Uterus (tissue), 4 donors: ENCODE measurements around the gene NUPR1. TPM values are rescaled to one million over a fixed set of nuclear protein-coding genes. Genes with fewer than 3 reads are reported as not detected.

Experiments
- DNase-seq, 2 donors: peaks; one replicate each; pipeline ENCODE4 v3.0.0-alpha.2; 2019 to 2020
- H3K27ac ChIP-seq, 2 donors: fragments of 200-600 bp; sonication (generic); 1 replicate in 1 of 2; 2 replicates in 1 of 2; pipeline ENCODE4 v1.5.1; 2016 to 2018
- H3K27me3 ChIP-seq, 2 donors: fragments of 200-600 bp; sonication (generic); one replicate each; pipeline ENCODE4 v1.5.1; 2018 to 2019; ENCODE audit warnings: control low read depth in 1 of 2
- H3K36me3 ChIP-seq, 2 donors: fragments of 200-600 bp; sonication (generic); one replicate each; pipeline ENCODE4 v1.5.1; 2019; ENCODE audit warnings: control low read depth in 1 of 2
- H3K4me1 ChIP-seq, 2 donors: fragments of 200-600 bp; sonication (generic); one replicate each; pipeline ENCODE4 v1.5.1; 2018 to 2019; ENCODE audit warnings: control low read depth in 1 of 2
- H3K4me3 ChIP-seq, 2 donors: fragments of 200-600 bp; sonication (generic); 1 replicate in 1 of 2; 2 replicates in 1 of 2; pipeline ENCODE4 v1.5.1; 2018 to 2019; ENCODE audit warnings: mild to moderate bottlenecking in 1 of 2
- H3K9me3 ChIP-seq, 2 donors: fragments of 200-600 bp; sonication (generic); one replicate each; pipeline ENCODE4 v1.5.1; 2019; ENCODE audit warnings: control low read depth in 1 of 2
- POLR2A ChIP-seq, 2 donors: fragments of 450-650 bp; IDR thresholded peaks; one replicate each; pipeline ENCODE4 v1.6.1; 2016; ENCODE audit warnings: antibody characterized with exemption in 2 of 2, mild to moderate bottlenecking in 1 of 2, moderate library complexity in 1 of 2
- intact Hi-C: fragments of 100-400 bp; cut with DNase I; formaldehyde crosslinking; loops from one replicate; pipeline ENCODE4 v1.15.1; 2023; ENCODE audit warnings: low total_unique reads
- total RNA-seq, 4 donors: library from RNA; depleted of rRNA in 3 of 4; stranded (reverse); fragments of >200 nt in 3 of 4; gene quantifications; one replicate each; pipeline versions ENCODE4 v1.1.0 to v1.2.4, GENCODE V29; 2014 to 2023
- TF ChIP-seq, protein P1 (sequence below), 4 experiments: fragments of 200-600 bp in 2 of 4; fragments of 450-650 bp in 2 of 4; sonication (generic) in 2 of 4; IDR thresholded peaks; one replicate each; pipeline ENCODE4 v1.5.1; 2016 to 2019; ENCODE audit warnings: antibody characterized with exemption in 4 of 4, mild to moderate bottlenecking in 2 of 4, moderate library complexity in 1 of 4
- donor health status: DM: yes; HTN: yes; CAD: no.

The NUPR1 gene
- total RNA-seq, 4 donors from 2014 or later, result 7.3 to 81.1 (median 18.4) TPM

DNA sequence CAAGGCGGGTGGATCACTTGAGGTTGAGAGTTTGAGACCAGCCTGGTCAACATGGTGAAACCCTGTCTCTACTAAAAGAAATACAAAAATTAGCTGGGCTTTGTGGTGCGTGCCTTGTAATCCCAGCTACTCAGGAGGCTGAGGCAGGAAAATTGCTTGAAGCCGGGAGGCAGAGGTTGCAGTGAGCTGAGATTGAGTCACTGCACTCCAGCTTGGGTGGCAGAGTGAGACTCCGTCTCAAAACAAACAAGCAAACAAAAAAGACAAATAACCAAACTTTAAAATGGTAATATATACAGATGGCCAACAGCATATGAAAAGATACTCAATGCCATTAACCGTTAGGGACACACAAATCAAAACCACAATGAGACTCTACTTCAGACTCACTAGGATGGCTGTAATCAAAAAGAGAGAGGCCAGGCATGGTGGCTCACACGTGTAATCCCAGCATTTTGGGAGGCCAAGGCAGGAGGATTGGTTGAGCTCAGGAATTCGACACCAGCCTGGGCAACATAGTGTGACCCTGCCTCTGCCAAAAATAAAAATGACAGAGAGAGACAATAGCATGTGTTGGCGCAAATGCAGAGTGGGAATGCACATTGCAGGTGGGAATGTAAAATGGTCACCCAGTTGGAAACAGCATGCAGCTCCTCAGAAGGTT, 36.8 kb upstream of the NUPR1 start:
- no peak overlapping the region for H3K27ac ChIP-seq
- peaks cover 0 to 9% of the 10 kb centered on the region in 2 donors for H3K4me1 ChIP-seq
- DNase-seq, result no peak
- H3K27me3 ChIP-seq, result no peaks in the 10 kb centered on the region
- H3K9me3 ChIP-seq, result no peaks in the 10 kb centered on the region
- H3K36me3 ChIP-seq, result no peaks in the 10 kb centered on the region
- TF ChIP-seq POLR2A (IDR thresholded peaks at IDR 0.05), result no peak
- TF ChIP-seq, protein P1, sequence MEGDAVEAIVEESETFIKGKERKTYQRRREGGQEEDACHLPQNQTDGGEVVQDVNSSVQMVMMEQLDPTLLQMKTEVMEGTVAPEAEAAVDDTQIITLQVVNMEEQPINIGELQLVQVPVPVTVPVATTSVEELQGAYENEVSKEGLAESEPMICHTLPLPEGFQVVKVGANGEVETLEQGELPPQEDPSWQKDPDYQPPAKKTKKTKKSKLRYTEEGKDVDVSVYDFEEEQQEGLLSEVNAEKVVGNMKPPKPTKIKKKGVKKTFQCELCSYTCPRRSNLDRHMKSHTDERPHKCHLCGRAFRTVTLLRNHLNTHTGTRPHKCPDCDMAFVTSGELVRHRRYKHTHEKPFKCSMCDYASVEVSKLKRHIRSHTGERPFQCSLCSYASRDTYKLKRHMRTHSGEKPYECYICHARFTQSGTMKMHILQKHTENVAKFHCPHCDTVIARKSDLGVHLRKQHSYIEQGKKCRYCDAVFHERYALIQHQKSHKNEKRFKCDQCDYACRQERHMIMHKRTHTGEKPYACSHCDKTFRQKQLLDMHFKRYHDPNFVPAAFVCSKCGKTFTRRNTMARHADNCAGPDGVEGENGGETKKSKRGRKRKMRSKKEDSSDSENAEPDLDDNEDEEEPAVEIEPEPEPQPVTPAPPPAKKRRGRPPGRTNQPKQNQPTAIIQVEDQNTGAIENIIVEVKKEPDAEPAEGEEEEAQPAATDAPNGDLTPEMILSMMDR (IDR thresholded peaks at IDR 0.05), result no peak
- no peak overlapping the region for H3K4me3 ChIP-seq
- intact Hi-C loops, result no loop called here

DNA sequence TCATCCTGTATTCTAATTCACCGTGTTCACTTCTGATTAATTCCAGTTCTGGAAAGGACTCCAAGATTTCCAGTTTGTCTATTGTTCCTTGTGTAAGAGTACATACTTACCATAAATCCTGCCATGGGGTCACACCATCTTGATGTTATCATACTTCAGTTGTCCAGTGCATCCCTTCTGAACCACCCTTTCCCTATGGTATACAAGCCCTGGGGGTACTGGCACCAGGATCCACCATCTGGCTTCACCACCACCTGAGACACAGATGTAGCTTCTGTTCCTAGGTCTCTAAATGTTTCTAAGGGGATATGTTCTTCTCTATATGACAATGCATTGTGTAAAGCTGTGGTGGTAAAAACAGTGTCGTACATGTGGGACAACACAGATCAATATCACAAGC, 36.2 kb upstream of the NUPR1 start:
- Histone ChIP-seq H3K4me1 (peaks cover 0 to 9% of the 10 kb centered on the region in 2 donors), H3K4me3 (no peak overlapping the region), H3K36me3 (no peaks in the 10 kb centered on the region), H3K27me3 (no peaks in the 10 kb centered on the region), H3K9me3 (no peaks in the 10 kb centered on the region), H3K27ac (no peak overlapping the region)
- no peak for TF ChIP-seq POLR2A (IDR thresholded peaks at IDR 0.05)
- TF ChIP-seq, protein P1 (IDR thresholded peaks at IDR 0.05), result no peak
- intact Hi-C loops, result no loop called here
- no peak for DNase-seq

DNA sequence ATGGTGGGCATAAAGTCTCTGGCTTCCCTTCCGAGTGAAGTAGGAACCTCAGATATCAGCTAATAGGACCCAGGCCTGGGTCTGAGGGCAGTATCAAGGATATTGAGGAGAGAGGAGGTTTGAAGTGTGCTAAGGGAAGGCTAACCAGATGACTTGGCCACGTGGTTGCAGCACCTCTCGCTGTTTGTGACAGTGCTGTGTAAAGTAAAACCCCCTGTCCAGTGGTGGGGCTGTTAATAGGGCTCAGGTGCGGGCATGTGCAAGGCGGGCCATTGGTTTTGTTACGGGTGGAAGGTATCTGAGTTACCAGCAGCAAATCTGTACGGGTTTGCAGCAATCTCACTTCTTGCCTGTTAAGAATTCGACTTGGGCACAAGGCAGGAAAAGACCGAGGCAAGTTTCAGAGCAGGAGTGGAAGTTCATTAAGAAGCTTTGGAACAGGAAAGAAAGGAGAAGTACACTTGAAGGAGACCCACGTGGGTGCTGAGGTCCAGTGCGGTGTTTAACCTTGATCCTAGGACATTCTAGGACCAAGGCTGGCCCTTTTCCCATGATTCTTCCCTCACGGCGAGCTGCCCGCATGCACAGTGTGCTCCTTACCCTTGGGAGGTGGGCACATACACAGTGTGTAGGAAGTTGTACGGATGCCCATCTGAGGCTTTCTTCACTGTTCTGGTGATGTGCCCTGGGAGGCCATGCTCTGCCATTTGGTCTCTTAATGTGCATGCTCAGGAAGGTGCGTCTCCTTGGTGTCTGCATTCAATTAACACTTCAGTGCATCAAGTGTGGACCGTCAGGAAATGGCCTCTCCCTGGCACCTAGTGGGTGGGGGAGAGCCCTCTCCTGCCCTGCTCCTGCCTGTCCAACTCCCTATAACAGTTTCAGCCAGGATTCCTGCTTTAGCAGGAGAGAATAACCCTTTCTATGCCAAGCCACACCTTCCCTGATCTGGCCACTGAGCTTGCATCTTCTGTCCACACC, 35.3 kb upstream of the NUPR1 start:
- H3K27ac ChIP-seq, result peak overlapping the region; percentile 51 to 77
- no peaks in the 10 kb centered on the region for H3K36me3 ChIP-seq
- intact Hi-C loops, result no loop called here
- no peak for DNase-seq
- no peak overlapping the region for H3K4me3 ChIP-seq
- no peaks in the 10 kb centered on the region for H3K9me3 ChIP-seq
- peaks cover 0 to 9% of the 10 kb centered on the region in 2 donors for H3K4me1 ChIP-seq
- no peaks in the 10 kb centered on the region for H3K27me3 ChIP-seq
- no peak for TF ChIP-seq POLR2A (IDR thresholded peaks at IDR 0.05)
- TF ChIP-seq, protein P1 (IDR thresholded peaks at IDR 0.05), result no peak

DNA sequence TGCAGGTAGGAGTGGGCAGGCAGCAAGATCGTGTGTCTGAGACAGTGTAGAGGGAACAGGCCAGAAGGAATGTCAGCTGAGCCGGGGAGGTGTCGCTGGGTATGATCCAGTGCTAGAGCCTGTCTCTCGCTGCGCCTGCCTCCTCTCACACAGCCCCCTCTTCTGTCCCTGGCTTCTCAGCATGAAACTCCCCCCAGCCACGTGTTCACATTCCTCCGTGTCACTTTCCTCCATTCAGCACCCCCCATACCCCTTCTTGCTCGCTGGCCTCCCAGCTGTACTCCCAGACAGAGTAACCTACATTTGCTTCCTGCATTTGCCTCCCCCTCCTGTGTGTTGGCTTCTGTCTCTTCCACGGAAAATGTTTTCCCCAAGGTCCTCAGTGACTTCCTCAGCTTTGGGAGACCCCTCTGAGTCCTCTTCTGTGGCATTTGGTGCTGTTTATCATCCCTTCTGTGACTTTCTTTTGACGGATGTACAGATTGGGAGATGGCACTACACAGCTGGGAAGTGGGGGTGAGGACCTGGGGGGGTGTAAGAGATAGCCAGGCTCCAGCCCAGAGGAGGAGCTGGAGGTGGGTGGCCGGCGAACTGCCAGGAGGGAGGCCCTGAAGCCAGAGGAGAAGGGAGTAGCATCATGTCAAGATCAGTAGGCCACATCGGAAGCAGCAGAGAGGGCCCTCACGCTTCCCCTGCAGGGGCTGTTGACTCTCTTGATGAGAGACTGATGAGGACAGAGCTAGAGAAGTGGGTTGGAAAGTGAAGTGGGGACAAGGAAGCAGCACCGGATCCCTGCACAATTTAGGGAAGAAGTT, 34.1 kb upstream of the NUPR1 start:
- DNase-seq, result peak; percentile 52 to 73
- Histone ChIP-seq H3K27me3 (no peaks in the 10 kb centered on the region), H3K4me3 (no peak overlapping the region), H3K4me1 (peaks cover 0 to 9% of the 10 kb centered on the region in 2 donors), H3K9me3 (no peaks in the 10 kb centered on the region), H3K27ac (peak overlapping the region; percentile 51 to 77), H3K36me3 (no peaks in the 10 kb centered on the region)
- TF ChIP-seq, protein P1 (IDR thresholded peaks at IDR 0.05), result no peak
- no peak for TF ChIP-seq POLR2A (IDR thresholded peaks at IDR 0.05)
- intact Hi-C loops, result no loop called here
